ENCODE results near the gene GLYATL3.

The GLYATL3 gene

GRCh38 chr6:49517919-49518318 is 18.2 kb downstream of the GLYATL3 start:
- H3K36me3 Mint-ChIP-seq (ENCODE audit: low read depth) = no peaks in the 10 kb centered on the region
- H3K27ac Mint-ChIP-seq = no peak overlapping the region
- TF ChIP-seq CTCF (IDR thresholded peaks at IDR 0.05) = no peak
- H3K9me3 Mint-ChIP-seq = no peaks in the 10 kb centered on the region
- no peak overlapping the region for H3K4me3 Mint-ChIP-seq
- no peaks in the 10 kb centered on the region for H3K27me3 Mint-ChIP-seq (ENCODE audit: low read depth, poor library complexity)
- no peak for DNase-seq
- no peaks in the 10 kb centered on the region for H3K4me1 Mint-ChIP-seq

- H3K9me3 Mint-ChIP-seq = no peaks in the 10 kb centered on the region
Observed at GRCh38 chr6:49519660-49520059, 19.9 kb downstream of the GLYATL3 start.

GRCh38 chr6:49522710-49523593 is 23.2 kb downstream of the GLYATL3 start:
- H3K4me3 Mint-ChIP-seq = no peak overlapping the region
- H3K36me3 Mint-ChIP-seq (ENCODE audit: low read depth) = no peaks in the 10 kb centered on the region
- DNase-seq = no peak
- H3K4me1 Mint-ChIP-seq = no peaks in the 10 kb centered on the region
- H3K27me3 Mint-ChIP-seq (ENCODE audit: low read depth, poor library complexity) = no peaks in the 10 kb centered on the region
- no peak for TF ChIP-seq CTCF (IDR thresholded peaks at IDR 0.05)
- H3K27ac Mint-ChIP-seq = no peak overlapping the region
- no peaks in the 10 kb centered on the region for H3K9me3 Mint-ChIP-seq

More at GRCh38 chr6:49519660-49520059, 19.9 kb downstream of the GLYATL3 start:
- Mint-ChIP-seq H3K4me1 (no peaks in the 10 kb centered on the region), H3K27ac (no peak overlapping the region), H3K36me3 (ENCODE audit: low read depth) (no peaks in the 10 kb centered on the region), H3K27me3 (ENCODE audit: low read depth, poor library complexity) (no peaks in the 10 kb centered on the region), H3K4me3 (no peak overlapping the region)
- no peak for DNase-seq
- no peak for TF ChIP-seq CTCF (IDR thresholded peaks at IDR 0.05)

GRCh38 chr6:49523901-49524300 is 24.2 kb downstream of the GLYATL3 start:
- no peak overlapping the region for H3K27ac Mint-ChIP-seq
- H3K4me1 Mint-ChIP-seq = no peaks in the 10 kb centered on the region
- no peaks in the 10 kb centered on the region for H3K9me3 Mint-ChIP-seq
- H3K27me3 Mint-ChIP-seq (ENCODE audit: low read depth, poor library complexity) = no peaks in the 10 kb centered on the region
- no peak for TF ChIP-seq CTCF (IDR thresholded peaks at IDR 0.05)
- no peaks in the 10 kb centered on the region for H3K36me3 Mint-ChIP-seq (ENCODE audit: low read depth)
- no peak overlapping the region for H3K4me3 Mint-ChIP-seq
- no peak for DNase-seq

- Mint-ChIP-seq H3K4me3 (no peak overlapping the region), H3K27me3 (ENCODE audit: low read depth, poor library complexity) (no peaks in the 10 kb centered on the region), H3K36me3 (ENCODE audit: low read depth) (no peaks in the 10 kb centered on the region), H3K9me3 (no peaks in the 10 kb centered on the region), H3K4me1 (no peaks in the 10 kb centered on the region), H3K27ac (no peak overlapping the region)
- DNase-seq = no peak
- no peak for TF ChIP-seq CTCF (IDR thresholded peaks at IDR 0.05)
Observed at GRCh38 chr6:49524541-49524940, 24.8 kb downstream of the GLYATL3 start.

GRCh38 chr6:49526598-49526997 is 26.9 kb downstream of the GLYATL3 start:
- no peak for TF ChIP-seq CTCF (IDR thresholded peaks at IDR 0.05)
- Mint-ChIP-seq H3K27me3 (ENCODE audit: low read depth, poor library complexity) (no peaks in the 10 kb centered on the region), H3K27ac (no peak overlapping the region), H3K4me1 (no peaks in the 10 kb centered on the region), H3K9me3 (no peaks in the 10 kb centered on the region), H3K36me3 (ENCODE audit: low read depth) (no peaks in the 10 kb centered on the region), H3K4me3 (no peak overlapping the region)
- no peak for DNase-seq

Data from nephron progenitor cell (in vitro differentiated cells).